GM21786 (cell line): ENCODE results near the gene MRAS.

Source experiments
- ATAC-seq: cut with Tn5 transposase; IDR thresholded peaks from one replicate; pipeline ENCODE4 v1.9.1; 2021; ENCODE audit not compliant: unreplicated experiment

Gene MRAS

DNA sequence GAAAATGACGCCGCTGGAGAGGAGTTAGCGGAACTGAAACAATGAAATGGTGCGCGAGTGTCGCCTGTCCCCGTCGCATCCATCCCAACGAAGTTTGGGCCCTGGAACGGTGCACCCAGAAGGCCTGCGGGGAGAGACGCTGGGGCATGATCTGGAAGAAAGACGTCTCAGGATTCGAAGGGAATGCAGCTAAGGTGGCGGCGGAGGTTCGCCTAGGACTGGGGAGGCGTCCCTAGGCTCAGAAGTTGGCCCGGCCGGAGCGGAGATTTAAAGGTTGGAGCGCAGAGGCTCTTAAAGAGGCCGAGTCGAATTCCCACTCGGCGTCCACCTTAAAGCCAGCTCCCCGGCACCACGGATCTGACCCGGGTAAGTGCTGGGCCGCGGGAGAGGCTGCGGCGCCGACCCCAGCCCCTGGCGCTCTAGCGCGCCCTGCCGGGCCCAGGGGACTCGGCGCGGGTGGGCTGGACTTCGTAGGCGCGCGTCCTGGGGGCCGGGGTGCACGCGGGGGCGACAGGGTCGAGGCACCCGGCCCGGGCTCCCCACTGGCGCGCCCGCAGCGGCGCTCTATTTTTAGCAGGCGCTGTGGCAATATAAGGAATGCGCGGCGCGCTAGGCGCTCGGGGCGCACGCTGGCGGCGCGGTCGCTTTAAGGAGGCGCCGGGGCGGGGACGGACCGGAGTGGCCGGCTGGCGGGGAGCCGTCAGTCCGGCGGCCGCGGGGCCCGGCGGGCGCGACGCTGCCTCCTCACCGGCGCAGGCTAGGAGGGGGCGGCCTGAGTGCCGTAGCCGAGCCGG, at the start of gene MRAS:
MRAS (plus strand) TSS at position 620 of the 794 bp plus-strand sequence. CDS start 24,305 bp downstream, outside the sequence.
- ATAC-seq, result no peak

DNA sequence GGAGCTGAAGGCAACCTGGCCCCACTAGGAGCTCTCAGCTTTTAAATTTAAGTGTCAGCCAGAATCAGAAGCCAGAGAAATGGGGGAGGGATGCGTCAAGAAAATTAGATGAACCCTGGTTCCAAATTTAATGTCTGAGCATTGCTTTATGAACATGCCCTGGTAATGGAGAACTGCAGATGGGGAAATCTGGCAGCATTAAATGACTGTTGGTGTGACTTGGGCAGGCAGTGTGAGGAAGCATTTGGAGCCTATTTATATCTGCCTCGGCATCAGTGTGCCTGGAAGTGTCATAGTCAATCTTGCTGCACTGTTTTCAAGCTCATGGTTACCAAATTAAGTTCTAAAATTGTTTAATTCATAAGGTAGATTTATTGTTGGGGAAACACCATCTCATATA, 47.7 kb upstream of the MRAS start:
- no peak for ATAC-seq

GRCh38 chr3:138303474-138303873, 44.9 kb upstream of the MRAS start:
- no peak for ATAC-seq

DNA sequence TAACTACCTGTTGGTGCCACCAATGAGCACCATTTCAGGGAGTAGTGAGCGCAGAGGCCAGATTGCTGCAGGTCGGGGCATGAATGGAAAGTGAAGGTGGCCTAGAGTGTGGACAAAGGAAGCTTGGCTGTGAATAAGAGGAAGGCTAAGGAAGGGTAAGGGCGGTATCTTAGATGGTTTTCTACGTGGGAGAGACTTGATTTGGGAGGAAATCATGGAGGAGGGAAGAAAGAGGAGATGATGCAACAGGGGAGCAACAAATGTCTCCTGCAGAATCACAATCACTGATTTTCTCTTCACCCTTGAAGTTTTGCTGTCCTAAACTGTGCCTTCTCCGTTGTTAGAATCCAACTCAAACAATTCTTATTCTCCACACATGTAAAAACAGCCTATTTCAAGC, 40.5 kb upstream of the MRAS start:
- ATAC-seq, result no peak

- ATAC-seq, result no peak
These were observed 39.6 kb upstream of the MRAS start for GRCh38 chr3:138308783-138309182.

GRCh38 chr3:138310494-138310893, 37.9 kb upstream of the MRAS start:
- ATAC-seq, result no peak

- ATAC-seq, result no peak
These were observed 33.6 kb upstream of the MRAS start for GRCh38 chr3:138314751-138315150.

GRCh38 chr3:138317687-138318086, 30.7 kb upstream of the MRAS start:
- ATAC-seq, result no peak

DNA sequence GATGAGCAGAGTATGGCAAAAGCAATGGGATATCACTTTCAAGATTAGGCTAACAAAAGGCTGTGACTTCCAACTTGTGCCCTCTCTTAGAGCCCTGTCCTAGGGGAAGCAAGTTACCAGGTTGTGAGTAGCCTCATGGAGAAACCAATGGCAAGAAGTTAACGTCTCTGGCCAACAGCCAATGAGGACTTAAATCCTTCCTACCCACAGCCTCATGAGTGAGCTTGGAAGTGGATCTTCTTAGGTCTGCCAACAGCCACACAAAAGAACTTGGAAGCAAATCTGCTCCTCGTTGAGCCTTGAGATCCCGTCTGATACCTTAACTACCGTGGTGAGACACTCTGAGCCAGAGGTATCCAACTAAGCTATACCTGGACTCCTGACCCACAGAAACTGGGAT, 24.4 kb upstream of the MRAS start:
- no peak for ATAC-seq

DNA sequence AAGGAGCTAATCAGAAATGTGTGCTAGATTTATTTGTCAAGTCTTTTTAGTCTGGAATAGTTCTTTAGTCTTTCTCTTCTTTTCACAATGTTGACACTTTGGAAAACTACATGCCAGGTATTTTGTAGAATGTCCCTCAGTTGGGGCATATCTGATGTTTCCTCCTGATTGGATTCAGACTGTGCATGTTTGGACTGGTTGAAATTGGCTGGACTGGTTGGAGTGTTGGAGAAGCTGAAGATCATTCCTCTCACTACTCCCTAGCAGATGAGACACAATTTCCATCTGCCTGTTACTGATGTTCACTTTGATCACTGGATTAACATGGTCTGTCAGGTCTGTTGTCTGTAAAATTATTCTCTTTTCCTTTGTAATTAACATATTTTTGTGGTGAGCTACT, 22.4 kb upstream of the MRAS start:
- ATAC-seq, result no peak

GRCh38 chr3:138326866-138327595, 21.3 kb upstream of the MRAS start:
- ATAC-seq, result no peak

DNA sequence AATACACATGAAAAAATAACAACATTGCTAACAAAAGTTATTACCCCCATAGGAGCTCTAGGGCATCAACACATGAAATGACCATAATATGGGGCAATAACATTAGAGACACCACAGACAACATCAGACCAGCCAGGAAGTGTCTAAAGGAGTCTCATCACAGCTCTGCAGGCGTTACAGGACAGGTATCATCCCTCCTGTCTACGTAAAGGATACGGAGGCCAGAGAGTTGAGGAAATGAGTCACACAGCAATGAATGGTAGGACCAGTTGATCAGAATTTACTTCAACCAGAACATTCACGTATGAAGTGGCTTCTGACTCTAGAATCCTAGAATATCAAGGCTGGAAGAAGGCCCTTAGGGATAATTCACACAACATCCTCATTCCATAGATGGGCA, 20.5 kb upstream of the MRAS start:
- no peak for ATAC-seq

DNA sequence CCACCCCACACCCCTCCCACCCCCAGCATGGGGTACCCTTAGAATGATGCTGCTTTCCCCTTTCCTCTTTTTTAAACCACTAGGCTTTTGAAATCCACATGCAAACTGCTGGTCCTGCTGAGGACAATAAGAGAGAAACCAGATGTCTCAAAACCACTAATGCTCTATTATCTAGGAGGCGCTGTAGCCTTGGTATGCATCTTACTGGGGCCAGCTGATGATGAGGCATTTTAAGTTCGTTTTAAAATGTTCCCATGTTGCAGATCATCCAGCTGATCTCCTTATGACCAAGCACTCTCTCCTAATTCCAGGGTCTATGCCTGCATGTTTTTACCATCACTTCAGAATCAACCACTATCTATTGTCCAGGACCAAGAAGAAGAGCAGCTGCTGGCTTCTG, 20.0 kb upstream of the MRAS start:
- no peak for ATAC-seq

- ATAC-seq, result peak; percentile 71
These were observed 19.0 kb upstream of the MRAS start, which contains the start of gene NME9 for GRCh38 chr3:138329127-138329983. Gene NME9, minus strand, starts transcription at chr3:138329851. Its CDS starts 516 bp downstream, at chr3:138329335.

DNA sequence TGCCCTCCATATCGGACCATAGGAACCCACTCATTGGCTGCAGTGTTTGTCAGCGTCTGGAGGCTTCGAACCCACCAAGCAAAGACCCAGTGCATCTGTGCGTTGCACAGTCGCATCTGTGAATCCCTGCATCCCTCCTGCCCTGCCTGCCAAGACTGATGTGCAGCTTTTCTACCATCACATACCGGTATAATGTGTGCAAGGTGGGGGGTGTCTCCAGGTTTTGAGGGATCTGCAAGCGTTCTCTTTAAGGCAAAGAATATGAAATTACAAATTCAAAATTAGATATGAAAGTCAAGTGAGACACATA, 18.4 kb upstream of the MRAS start:
- no peak for ATAC-seq

DNA sequence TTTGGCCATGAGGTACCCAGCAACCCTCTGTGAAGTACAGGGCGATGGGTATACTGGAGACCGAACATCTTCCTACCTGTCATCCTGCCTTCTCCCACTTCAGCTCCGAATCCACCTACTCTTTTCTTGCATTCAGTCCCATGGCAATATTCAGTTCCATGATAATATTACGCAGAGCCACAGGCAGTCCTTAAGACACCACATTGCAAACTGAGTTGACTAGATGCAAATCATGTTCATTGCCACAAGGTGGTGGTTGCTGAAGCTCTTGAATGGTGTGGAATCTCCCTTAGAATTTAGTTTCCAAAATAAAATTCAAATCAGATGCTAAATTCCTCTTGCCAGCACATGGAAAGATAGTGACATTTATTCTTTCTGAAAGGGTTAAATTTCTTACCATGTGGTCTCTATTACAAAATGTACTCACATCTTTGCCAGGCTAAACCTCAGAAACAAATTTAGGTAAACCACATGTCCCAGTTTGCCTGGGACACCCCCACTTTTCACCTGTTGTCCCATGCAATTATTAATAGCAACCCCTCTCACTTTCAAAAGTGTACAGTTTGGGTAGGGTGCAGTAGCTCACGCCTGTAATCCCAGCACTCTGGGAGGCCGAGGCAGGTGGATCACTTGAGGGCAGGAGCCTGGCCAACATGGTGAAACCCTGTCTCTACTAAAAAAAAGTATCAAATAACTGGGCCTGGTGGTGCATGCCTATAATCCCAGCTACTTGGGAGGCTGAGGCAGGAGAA, 17.1 kb upstream of the MRAS start:
- no peak for ATAC-seq

- ATAC-seq, result no peak
These were observed 15.8 kb upstream of the MRAS start for GRCh38 chr3:138332472-138333073.

GRCh38 chr3:138334608-138335007, 13.8 kb upstream of the MRAS start:
- no peak for ATAC-seq

GRCh38 chr3:138336454-138336999, 11.9 kb upstream of the MRAS start:
- no peak for ATAC-seq

- ATAC-seq, result no peak
These were observed 10.1 kb upstream of the MRAS start for GRCh38 chr3:138338244-138338643.
